GM21447 (cell line): ENCODE results near the gene EDEM1.
"Not testable (repeated sequence)": the region's sequence is repeated elsewhere in the genome, so short reads cannot be mapped to it uniquely, and the experiment has no call there.

ENCODE experiments used
- ATAC-seq: cut with Tn5 transposase; IDR thresholded peaks from one replicate; pipeline ENCODE4 v1.9.1; 2021; ENCODE audit not compliant: unreplicated experiment

The EDEM1 gene

DNA sequence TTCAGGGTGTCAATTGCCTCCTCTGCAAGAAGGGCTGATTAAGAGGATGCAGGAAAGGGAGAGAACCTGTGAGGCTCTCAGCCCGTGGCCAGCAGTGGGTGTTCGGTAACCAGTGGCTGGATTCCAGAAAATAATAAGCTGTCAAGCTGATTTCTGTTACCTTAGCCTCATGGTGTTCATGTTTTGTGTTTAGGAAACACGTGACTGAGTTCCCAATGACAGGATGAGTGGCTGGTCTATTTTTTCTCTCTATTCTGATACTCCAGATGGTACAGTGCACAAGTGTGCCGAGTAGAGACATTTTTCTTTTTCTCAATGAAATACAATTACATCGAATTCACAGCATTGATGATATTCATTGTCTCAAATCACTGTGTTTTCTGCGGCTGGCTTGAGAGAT is 43.6 kb downstream of the EDEM1 start:
- no peak for ATAC-seq

DNA sequence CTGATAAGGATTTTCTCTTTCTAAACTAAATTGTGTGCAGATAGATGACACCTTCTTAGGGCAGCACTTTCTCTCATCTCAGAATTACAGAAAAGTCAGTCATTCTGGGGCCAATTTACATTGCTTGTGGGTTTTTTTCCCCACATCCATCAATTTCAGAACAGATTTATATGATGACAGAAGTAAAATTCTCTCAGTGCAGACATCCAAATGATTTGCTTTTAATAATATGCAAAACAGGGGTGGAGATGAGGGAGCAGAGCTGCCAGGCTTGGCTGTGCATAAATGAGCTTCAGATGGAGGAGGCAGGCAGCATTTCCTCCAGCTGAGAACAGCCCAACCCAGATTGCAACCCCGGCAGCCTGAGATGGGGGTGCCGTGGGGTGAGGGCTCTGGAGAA is 44.0 kb downstream of the EDEM1 start:
- ATAC-seq, result no peak

DNA sequence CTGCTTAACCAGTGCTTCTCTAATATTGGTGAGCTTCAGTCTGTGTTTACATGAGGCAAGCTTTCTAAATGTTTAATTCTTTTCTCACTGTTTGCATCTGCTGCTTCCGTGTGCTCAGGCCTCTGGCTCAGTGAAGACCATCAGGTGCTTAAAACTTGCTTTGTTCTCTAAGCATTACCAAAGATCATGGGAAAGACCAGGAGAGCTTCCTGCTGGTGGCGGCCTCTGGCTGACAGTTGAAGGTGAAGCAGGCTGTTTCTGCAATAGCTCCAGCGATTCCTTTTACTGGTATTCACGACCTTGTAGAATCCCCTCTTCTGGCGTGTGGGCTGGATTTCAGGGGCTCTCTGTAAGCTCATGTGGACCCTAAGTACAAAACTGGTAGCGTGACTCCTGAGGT is 45.1 kb downstream of the EDEM1 start:
- ATAC-seq, result no peak

DNA sequence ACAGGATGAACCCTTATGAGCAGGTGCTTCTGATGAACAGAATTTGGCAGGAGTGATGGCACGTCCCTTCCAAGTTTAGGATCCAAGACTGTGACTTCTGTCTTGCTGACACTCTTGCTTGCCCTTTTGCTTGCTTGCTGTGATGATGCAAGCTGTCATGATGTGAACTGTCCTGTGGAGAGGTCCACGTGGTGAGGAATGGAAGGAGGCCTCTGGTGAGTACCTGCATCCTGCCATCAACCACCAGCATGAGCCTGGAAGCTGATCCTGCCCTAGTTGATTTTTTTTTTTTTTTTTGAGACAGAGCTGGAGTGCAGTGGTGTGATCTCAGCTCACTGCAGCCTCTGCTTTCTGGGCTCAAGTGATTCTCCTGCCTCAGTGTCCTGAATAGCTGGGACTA is 45.5 kb downstream of the EDEM1 start:
- no peak for ATAC-seq

DNA sequence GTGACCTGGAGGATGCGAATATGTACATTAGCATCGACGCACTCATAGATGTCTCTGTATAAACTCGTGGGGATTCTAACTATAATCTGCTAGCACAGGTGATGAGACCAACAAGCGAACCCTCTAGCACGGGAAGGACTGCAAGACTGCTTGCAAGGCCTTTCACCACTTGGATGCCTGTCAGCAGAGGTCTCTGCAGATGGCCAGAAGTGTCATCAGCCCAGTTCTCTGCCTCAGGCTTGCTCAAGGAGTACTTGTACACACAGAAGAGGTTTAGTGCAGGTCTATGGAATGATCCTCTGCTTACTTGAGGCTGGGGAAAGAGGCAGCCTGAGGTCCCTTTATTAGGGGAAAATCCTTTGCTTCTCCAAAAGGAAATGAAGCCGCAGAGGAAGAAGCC is 48.1 kb downstream of the EDEM1 start:
- no peak for ATAC-seq

DNA sequence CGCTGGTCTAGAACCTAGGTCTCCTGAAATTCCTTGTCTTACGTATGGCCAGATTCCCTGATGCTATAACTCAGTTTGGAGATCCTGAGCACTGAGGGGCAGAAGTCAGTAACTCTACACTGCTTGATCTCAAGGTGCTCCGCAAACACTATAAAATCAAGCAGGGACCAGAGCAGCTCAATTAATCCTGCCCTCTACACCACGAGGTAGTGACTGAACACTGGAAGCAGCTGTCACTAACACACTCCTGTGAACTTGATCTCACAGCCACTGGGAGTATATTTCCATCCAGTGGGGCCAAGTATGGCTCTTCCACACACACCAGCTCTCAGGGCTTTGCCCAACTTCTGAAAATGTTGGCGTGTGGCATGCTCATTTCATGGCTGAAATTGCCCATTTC is 51.0 kb downstream of the EDEM1 start:
- no peak for ATAC-seq

DNA sequence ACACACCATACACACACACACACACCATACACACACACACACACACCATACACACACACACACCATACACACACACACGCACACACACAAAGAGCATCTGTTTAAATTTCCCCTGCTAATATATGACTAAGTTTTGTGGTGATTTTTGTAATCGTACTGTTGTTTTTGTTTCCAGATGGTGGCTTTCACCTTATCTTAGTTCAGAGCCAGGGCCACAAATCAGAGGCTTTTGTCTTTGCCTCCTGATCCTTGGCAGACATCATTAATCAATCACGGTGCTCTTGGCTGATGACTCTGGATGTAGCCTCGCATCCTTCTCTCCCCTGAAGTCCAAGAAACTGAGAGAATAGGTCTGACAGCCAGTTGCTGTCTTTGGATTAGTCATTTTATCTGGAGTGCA is 52.1 kb downstream of the EDEM1 start:
- ATAC-seq, result no peak

DNA sequence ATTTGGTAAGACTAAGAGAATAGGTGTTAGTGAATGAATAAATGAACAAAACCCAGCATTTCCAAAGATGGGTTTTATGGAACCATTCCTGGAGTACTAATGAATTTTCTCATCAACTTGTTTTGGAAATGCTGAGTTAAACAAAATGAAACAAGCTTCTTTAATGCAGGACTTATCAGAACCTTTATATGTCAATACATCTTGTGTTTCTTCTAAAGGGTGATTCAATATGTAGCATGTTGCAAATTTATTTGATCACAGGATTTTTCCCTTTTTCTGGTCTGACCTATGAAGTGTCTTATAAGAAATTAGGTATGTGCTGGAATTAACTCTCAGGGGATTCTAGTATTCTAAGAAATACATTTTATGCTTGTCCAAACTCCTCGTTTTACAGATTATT is 53.2 kb downstream of the EDEM1 start:
- ATAC-seq, result no peak

DNA sequence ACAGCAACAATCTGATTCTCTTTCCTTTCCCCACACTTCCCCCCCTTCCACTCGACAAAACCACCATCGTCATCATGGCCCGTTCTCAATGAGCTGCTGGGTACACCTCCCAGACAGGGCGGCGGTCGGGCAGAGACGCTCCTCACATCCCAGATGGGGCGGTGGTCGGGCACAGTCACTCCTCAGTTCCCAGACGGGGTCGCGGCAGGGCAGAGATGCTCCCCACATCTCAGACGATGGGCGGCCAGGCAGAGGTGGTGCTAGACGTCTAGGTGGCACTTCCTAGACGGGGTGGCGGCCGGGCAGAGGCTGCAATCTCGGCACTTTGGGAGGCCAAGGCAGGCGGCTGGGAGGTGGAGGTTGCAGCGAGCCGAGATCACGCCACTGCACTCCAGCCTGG is 55.3 kb downstream of the EDEM1 start:
- ATAC-seq, result not testable (repeated sequence)

DNA sequence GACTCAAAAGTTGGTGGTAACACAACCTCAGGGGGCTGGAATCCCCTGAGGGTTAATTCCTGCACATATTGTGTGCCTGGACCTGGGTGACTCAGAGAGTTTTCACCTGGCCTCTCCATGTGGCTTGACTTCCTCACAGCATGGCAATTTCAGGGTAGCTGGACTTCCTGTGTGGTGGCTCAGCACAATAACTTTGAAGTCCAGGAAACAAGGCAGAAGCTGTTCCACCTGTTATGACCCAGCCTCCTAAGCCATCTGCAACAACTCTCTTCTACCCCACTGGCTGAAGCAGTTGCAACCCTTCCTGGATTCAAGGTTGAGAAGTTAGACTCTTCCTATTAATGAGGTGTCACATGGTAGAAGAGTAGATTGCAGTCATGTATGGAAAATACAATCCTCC is 58.4 kb downstream of the EDEM1 start:
- no peak for ATAC-seq

DNA sequence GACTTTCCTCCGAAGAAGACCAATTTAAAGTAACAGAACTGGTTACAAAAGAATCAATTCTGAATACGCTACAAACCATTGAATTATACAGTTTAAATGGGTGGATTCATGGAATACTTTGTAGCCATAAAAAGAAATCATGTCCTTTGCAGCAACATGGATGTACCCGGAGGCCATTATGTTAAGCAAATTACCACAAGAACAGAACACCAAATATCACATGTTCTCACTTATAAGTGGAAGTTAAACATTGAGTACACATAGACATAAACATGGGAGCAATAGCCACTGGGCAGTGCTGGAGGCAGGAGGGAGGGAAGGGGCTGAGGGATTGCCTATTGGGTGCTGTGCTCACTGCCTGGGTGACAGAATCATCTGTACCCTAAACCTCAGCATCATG is 61.3 kb downstream of the EDEM1 start:
- ATAC-seq, result no peak

DNA sequence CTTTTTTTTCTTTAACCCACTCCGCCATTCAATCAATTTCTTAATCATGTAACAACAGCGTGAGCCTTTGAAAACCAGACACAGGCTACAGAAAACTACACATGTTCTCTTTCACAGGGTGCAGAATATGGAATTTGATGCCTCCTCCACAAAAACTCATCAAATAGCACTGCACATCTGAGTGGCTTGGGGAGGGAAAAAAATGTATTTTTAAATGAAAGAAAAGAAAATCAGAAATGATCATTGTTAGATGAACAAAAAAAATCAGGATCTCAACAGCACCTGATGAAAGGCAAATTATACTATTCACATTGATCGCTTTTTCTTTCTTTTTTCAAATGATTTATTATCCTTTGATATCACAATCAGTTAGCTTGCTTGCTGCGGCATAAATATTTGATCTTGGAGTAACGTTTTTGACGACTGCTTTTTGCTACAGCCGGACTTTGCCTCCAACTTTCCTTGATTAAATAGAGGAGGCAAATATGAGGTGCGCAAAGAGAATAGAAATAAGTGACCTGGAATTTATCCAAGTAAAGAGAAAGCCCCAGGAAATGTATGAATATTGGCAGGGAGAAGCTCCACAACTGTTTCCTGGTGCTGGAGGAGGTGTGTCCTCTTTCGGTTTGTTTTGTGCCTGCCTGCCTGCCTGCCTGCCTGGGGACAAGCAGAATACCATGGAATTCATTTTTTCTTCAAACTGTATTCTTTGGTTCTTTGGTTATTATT is 63.1 kb downstream of the EDEM1 start:
- no peak for ATAC-seq

DNA sequence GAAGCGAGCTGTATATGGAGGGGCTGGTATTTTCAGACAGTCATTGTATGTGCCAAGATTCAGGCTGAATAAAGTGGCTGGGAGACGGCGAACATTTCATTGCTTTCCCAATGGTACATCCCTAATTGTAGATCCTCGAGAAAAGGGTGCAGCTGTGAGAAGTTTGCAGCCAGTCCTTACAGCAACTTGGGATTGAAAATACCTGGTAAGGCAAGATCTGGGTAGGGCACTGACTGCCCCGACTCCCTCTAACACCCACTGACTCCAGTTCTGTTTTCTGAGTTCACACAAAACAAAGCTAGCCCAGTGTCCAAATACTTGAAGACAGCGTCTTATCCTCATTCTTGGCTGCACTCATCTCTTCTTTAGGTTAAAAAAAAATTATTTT is 63.7 kb downstream of the EDEM1 start:
- no peak for ATAC-seq

DNA sequence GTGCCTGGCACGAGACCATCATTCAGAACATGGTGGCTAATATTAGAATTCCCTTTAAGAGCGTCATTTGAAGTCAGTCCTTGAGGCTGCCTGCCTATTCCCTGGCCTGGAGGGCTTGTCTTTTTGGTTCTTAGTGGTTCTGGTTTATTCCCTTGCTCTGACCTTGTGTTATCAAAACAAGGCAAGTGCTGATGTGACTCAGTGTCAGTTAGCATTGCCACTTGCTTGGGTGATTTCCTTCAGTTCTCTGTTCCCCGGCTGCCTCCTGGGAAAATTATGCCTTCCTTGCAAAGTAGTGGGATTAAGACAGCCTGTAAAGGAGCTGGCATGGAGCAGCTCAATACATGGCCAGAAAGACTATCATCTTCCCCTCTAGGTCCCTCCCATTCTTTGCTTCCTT is 64.6 kb downstream of the EDEM1 start:
- no peak for ATAC-seq

DNA sequence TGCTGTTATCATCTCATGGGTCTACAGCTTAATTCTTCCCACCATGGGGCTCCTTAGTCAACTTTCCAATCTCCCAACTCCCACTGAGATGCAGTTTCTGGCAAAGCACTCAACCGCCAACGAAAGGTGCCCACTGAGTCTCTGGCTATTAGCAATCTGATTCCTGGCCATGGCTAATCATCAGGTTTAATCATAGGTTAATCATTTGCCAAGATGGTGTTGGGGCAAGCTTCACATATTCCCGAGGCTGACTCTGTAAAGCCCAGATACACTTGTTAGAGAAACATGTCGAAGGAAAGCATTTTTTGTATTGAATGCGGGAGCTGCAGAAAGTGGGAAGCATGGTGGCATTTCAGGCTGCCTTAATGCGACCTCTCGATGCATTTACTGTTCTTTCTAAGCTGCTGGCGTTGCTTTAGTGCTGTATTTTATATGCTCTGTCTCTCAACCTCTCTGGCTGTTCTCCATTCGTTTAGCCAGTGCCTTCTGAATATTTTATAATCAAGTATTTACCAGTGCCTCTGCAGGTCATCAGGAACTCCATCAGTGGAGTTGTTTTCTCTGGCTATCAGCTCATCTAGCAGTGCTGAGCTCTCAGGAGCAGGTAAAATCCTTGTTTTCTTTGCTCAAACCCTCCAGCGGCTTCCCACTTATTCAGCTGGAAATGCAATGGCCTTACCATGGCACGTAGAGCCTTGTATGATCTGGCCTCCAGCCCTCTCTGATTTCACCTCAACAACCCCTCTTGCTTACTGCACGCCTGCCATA is 67.0 kb downstream of the EDEM1 start:
- ATAC-seq, result no peak

DNA sequence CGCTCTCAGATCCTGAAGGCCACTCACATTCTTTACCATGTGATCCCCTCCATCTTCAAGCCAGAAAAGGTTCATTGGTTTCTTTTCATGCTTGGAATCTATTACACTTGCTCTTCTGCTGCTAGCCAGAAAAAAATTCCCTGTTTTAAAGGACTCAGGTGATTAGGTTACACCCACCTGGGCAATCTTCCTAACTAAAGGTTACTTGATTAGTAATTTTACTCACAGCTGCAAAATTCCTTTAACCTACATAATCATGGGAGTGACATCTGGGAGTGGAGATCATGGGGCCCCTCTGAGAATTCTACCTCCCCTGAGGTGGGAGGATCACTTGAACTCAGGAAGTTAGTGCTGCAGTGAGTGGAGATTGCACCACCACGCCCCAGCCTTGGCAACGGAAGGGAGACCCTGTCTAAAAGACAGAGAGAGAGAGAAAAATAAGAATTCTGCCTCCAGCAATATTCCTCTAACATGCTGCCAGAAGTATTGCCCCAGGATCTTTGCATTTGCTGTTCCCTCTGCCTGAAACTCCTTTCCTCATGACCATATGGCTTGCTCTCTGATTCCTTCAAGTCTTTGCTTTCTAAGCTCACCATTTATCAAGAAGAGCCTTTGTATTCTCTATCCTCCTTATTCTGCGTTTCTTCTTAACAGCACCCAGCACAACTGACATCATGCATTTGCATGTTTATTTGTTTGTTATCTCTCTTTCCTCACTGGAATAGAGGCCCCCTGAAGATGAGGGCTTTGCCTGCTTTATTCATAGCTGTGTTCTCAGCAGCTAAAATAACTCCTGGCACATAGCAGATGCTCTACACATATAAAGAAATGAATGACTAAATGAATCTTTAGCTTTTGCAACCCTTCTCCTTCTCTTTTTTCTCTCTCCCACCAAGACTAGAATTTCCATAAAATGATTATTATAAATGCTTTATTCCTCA is 68.2 kb downstream of the EDEM1 start:
- no peak for ATAC-seq

DNA sequence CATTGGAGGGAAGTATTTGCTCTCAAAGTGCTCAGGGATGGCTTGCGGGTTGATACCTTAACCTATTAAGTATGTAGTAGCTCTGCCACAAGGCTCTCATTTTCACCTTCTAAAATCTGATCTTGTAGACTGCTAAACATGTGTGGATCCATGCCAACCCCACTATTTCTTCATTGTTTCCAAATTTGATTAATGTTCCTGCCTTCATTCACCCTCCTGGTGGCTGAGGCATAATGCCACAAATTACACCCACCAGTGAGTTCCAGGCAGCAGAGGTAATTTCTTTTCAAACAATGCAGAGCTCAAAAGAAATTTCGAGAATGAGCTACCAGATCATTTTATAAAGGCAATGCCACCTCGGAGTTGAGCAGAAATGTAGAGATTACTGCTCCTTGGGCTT is 71.0 kb downstream of the EDEM1 start:
- ATAC-seq, result no peak

DNA sequence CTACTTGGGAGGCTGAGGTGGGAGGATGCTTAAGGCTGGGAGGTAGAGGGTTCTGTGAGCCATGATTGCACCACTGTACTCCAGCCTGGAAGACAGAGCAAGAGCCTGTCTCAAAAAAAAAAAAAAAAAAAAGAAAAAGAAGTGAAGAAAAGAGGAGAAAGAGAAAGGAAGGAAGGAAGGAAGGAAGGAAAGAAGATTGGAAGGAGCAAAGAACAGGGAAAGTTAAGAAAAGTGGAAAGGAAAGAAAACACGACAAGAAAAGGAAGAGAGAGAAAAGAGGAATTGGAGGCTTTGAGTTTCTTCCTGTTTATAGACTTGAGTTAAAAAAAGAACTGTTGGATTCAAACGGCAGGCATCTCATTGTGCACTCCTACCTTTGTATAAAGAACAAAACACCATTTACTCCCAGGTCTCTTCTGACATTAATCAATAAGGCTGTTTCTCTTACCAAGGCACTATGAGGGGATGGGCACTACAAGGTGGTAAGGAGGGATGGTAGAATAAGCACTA is 73.5 kb downstream of the EDEM1 start:
- no peak for ATAC-seq

DNA sequence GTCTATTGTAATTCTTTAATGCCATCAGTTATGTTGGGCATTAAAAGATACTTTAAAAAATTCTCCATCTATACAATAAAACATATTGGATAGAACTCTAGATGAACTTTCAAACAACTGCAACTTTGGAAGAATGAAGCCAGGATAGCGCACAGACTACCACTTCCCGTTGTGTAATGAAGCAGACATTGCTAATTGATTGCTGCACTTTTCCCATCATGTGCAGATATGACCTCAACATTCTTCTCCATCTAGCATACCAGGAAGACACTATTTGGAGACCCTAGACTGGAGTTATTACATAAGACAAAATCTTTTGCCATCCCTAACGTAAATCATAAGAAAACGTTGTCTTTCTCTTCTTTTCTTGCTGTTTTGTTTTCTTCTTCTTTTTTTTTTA is 75.0 kb downstream of the EDEM1 start:
- no peak for ATAC-seq

DNA sequence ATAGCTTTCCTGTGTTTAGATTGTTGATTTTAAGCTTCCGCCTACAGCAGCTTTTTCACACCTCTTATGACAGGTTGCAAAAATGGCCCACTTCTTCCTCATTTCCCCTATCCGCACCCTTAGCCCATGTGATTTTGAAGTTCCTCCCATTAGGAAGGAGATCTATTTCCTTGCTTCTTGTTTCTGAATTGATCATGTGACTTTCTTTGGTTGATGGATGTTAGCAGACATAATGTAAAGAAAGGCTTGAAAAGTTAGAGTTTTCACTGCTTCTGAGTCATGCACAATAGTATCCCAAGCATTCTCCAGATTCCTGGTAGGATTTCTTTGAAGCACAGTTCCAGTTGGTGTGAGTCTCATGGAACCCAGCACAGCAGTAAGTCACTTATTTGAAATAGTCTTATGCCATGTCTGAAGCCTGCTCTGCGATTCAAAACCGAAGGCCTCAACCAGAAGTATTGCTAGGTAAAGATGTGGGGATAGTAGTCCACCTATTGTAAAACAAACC is 76.6 kb downstream of the EDEM1 start:
- no peak for ATAC-seq
